ENCODE measurements around the gene PAPOLG.
A peak's percentile ranks its signal among the peaks of the same experiment; 100 is the strongest.
"Not testable (repeated sequence)": the region's sequence is repeated elsewhere in the genome, so short reads cannot be mapped to it uniquely, and the experiment has no call there.

PAPOLG gene

GRCh38 chr2:60775048-60775639, 19.1 kb downstream of the PAPOLG start:
- DNase-seq (ENCODE audit: low read depth): no peak

DNA sequence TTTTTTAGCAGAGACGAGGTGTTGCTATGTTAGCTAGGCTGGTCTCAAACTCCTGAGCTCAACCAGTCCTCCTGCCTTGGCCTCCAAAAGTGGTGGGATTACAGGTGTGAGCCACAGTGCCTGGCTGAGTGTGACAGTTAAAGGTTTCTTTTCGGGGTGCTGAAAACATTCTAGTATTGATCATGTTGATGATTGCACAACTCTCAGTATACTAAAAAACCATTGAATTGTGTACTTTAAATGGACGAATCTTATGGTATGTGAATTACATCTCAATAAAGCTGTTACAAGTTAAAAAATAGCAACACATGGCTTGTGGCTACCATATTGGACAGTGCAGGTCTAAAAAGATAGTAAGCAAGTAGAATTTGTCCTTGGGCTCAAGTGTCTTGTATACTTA, 22.3 kb downstream of the PAPOLG start:
- no peak for DNase-seq (ENCODE audit: low read depth)

DNA sequence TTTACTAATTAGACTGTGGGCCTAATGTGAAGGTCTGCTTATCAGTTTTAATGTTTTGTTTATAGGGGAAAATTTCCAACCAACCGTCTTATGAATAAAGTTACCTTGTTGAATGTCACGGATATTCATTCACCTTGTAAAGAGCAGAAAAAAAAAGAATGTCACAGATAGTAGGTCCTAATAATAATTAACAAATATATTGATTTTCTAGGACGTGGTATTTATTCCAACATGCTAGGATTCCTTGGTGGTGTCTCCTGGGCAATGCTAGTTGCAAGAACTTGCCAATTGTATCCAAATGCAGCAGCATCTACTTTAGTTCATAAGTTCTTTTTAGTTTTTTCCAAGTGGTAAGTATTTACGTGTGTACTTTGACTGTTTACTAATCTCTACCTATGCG, 23.4 kb downstream of the PAPOLG start:
- DNase-seq (ENCODE audit: low read depth): no peak

DNA sequence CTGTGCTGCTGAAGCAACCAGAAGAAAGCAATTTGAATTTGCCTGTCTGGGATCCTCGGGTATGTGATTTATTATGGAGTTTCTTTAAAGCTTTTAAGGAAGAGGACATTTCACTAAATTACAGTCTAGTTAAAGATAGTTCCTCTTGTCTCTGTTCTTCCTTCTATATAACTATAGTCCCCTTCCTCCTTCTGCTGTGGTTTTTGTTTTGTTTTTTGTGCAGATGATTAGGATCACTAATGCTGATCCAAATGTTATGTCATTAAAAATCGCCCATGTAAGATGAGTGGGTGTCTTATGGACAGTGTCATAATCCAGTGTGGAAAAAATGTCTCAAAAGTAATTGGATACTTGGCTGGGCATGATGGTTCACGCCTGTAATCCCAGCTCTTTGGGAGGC, 24.7 kb downstream of the PAPOLG start:
- DNase-seq (ENCODE audit: low read depth): no peak

- DNase-seq (ENCODE audit: low read depth): no peak
These were observed 37.1 kb downstream of the PAPOLG start for GRCh38 chr2:60793169-60793568.

DNA sequence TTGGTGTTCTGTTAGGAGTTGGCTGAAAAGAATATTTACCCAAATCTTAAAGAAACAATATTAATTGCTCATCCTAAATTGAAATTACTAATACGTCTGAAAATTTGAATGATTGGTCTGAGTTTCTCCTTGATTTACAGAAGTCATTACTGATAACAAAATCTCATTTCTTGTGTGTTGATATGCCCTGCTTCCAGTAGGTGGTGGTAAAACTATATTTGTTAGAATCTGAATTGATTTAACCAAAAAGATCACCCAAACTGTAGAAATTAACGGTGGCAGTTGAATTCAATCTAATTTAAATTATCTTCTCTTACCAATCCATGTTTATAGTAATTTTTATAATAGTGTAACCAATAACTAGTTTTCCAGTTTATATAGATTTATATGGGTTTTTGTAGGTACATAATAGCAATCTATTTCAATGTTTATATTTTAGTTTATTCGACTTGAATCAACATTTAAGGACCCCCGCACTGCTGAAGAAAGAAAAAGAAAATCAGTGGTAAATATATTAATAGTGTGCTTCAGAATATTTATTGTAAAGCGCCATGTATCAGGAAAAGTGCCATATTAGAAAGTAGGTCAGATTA, 38.3 kb downstream of the PAPOLG start:
- no peak for DNase-seq (ENCODE audit: low read depth)

DNA sequence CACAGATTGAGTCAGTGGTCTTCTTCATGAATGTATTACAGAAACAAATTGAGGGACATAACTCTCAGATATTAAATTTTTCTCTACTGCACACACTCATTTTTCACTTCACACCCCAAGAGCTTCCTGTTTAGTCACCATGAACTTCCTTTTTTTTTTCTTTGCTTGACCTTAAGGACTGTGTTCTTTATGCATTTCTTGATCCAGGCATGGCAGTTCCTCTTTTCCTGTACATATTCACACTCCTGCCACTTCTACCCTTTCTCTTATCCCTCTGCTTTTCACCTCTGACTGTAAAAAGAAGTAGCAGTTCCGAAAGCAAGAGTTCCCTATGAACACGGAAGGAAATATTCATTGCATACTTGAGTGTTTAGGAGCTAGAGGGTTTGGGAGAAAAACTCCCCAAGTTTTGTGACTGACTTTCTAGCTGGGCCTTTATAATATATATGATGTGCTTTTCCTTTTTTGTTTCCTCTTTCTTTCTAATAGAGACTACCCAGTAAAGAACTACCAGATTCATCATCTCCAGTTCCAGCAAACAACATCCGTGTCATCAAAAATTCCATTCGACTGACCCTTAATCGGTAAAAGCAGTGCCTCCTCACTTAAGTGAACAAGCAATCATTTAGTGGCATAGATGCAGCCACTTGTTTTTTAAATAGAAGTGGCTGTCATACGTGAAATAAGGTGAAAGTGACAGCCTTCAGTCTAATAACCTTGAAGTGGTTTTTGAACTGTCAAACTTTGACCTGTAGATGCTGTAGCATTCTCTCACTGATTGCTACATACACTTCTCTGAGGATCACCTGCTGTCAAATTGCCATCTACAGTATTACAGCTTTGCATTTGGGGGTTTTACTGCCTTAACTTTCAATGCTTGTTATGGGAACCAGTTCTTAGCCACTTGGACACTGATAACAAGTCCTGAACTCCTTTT, 40.8 kb downstream of the PAPOLG start:
- no peak for DNase-seq (ENCODE audit: low read depth)

DNA sequence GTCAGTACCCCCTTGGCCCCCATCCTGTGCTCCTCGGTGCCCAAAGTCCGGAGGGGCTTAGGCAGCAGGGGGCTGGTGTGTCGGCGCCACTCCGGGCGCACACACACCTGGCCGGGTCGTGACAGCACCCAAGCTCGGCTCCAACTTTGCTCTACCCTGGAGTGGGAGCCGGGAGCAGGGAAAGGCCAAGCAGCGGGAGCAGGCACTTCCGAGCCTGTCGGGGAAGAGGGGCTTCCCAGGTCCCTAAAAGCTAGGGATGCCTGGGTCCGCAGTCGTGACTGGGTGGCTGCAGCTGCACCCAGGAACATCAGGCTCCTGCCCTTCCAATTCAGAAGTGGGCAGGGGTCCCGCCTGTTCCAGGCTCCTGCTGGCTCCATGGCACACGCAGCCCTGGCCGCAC, 48.4 kb downstream of the PAPOLG start:
- no peak for DNase-seq (ENCODE audit: low read depth)

DNA sequence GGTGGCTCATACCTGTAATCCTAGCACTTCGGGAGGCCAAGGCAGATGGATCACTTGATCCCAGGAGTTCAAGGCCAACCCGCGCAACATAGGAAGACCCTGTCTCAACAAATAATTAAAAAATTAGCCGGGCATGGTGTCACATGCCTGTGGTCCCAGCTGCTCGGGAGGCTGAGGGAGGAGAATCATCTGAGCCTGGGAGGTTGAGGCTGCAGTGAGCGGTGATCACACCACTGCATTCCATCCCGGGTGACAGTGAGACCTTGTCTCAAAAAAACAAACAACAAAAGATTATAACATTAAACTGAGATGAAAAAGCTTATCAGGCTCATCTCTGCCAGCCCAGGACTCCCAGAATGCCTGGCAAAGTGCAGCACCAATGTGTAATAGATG, 50.5 kb downstream of the PAPOLG start:
- DNase-seq (ENCODE audit: low read depth): no peak

DNA sequence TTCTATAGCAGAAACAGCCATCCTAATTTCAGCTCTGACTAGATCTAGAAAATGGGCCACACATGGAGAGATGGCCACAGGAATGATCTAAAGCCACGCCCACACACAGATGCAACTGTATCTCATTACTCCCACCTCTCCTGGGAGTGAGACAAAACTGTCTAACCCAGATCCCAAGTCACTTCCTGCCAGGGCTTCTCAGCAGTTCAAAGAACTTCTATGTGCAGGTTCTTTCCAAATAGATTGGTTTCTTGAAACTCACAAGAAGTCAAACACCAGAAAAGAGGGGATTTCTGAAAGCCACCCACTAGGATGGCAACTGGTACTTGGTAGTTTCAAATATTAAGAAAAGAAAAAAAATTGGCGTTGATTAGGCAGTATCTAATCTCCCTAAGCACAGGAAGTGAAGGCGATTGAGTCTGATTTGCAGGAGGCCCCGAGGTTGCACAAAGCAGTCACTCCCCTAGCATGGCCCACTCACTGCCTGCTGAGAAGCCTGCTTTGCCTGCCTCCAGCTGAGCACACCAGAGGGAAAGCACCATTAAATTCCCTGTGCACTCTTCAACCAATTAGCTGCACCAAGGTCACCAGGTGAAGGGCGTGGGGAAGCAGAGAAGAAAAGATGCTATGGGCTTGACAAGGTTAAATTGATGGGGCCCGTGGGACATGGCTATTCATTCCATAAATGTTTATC, 51.1 kb downstream of the PAPOLG start:
- DNase-seq (ENCODE audit: low read depth): peak; percentile 29

- DNase-seq (ENCODE audit: low read depth): no peak
These were observed 52.3 kb downstream of the PAPOLG start for GRCh38 chr2:60808330-60808801.

DNA sequence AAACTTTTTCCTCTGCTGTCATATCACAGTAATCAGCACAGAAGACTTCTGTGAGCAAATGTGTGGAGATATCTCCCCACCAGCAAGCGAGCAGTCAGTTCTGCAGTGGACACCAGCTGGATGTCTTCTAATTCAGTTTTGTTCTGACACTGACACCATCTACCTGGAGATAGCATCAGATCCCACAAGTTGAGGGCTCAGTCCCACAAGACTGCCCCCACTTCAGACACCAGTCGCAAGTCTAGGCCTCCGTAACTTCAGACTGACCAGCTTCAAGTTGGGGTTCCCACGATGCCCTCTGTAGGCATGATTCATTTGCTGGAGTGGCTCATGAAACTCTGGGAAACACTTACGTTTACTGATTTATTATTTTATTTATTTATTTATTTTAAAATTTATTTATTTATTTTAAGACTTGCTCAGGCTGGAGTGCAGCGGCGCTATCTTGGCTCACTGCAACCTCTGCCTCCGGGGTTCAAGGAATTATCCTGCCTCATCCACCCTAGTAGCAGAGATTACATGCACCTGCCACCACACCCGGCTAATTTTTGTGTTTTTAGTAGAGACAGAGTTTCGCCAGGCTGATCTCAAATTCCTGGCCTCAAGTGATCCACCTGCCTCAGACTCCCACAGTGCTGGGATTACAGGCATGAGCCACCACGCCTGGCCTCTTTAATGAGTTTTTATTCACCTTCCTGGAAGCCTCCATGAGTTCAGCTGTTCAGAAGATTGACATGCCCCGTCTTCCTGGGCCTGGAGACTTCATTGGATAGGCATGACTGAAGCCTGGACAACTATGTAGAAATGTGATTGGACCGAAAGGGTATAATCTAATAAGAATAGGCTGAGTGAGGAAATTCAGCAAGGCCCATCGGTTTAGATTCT, 55.7 kb downstream of the PAPOLG start:
- DNase-seq (ENCODE audit: low read depth): no peak

- not testable (repeated sequence) for DNase-seq (ENCODE audit: low read depth)
These were observed 61.1 kb downstream of the PAPOLG start for GRCh38 chr2:60817191-60817590.

DNA sequence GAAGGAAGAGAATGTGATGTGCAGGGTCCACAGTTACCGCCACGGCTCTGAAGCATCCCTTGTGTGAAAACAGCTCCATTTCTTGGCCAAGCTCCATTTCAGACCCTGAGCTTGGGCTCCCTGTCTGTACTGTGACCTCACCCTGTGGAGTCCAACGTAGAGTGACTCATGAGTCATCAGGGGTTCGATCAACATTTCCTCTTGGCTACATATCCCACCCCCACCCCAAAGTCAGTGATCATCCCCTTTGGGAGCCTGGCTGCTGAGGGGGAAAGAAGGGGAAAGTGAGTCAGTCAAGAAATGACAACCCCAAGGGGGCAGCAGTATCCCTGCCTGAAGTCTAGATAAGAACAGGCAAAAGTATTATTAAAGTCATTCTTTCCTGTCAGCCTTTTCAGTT, 62.2 kb downstream of the PAPOLG start:
- no peak for DNase-seq (ENCODE audit: low read depth)

DNA sequence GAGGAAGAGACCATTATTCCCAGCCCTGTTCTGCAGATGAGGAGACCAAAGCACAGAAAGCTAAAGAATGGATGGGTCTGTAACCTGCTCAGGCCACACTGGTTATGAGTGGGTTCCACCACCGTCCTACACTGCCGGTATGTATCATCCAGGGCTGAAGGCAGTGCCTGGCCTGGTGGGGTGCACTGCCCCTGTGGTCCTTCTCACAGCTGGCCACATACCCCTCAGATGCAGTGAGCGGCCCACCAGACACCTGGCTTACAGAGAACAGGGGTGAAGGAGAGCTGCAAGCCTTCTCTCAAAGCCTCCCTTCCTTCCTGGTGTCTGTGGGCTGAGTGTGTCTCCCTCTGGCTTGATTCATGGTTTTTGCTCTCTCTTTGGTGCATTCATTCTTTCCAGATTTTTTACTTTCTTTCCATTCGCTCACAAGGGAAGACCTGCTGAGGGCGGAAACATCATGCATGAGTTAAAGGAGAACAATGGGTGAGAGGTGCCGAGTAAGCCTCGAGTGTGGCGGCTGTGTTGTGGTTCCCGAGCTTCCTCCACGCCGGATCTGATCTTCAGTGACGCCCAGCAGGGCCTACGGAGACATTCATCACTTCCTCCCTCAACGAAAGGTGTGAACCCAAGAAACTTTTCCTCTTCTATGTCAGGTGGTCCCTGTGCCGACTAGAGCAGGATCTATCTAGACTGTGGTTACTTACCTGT, 63.2 kb downstream of the PAPOLG start:
- peak; percentile 70 for DNase-seq (ENCODE audit: low read depth)

GRCh38 chr2:60819936-60820335, 63.9 kb downstream of the PAPOLG start:
- DNase-seq (ENCODE audit: low read depth): no peak

DNA sequence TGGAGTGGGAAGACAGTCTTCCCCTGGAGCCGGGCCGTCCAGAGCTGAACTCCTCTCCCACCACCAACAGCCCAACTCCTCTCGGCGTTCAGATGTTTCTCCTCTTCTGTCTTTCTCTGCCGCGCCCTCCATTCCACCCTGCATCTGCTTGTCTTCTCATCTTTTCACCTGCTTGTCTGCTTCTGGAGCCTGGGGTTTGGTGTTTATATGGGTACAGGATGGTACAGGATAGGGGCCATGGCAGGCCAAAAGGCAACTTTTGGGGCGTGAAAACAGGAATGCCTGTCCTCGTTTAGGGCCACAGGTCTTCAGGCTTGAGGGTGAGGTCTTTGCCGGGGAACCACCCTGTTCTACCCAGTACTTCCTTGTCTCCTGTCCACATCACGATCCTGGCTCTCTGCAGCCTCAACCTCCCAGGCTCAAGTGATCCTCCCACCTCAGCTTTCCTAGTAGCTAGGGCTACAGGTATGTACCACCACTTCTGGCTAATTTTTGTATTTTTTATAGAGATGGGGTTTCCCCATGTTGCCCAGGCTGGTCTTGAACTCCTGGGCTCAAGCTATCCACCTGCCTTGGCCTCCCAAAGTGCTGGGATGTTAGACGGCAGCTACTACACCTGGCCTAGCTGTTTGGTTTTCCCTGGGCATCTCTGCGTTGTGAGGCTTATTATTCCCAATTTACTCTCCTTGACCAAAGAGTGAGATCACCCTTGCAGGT, 64.5 kb downstream of the PAPOLG start:
- DNase-seq (ENCODE audit: low read depth): no peak

GRCh38 chr2:60821133-60821469, 65.0 kb downstream of the PAPOLG start:
- DNase-seq (ENCODE audit: low read depth): no peak

DNA sequence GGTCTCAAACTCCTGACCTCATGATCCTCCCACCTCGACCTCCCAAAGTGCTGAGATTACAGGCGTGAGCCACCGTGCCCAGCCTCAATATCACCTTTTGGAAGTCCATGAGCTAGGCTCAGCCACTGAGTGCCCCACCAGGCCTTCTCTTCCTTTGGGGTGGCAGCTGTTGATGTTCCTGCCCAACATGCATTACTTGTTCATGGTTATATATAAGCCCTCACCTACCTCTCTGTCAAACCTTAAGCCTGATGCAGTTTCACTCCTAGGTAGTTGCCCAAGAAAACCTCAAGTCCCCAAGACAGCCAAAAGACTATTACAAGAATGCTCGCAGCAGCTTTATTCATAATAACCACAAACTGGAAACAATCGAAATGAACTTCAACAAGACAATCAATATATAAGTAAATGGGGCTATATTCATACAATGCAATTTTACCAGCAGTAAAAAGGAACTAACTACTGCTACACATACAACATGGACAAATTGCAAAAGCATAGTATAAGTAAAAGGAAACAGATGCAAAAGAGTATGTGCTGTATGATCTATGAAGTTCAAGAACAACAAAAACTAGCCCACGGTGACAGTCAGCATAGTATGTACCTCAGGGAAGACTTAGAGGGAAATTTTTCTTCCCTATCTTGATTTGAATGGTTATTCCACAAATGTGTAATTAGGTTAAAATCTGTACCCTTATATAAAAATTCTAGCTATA, 65.7 kb downstream of the PAPOLG start:
- no peak for DNase-seq (ENCODE audit: low read depth)

DNA sequence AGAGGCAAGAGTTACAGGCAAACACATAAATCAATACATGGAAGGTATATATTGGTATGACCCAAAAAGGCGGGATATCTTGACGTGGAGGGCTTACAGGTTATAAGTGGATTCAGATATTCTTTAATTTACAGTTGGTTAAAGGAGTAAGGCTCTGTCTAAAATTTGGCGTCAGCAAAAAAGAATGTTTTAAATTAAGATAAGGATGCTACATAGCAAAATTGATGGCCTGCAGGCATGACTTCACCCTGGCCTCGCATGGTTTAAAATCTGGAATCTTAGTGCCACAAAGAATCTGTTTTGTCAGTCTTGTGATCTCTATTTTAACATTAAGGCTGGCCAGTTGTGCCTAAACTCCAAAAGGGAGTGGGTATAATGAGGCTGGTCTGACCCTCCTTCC, 66.9 kb downstream of the PAPOLG start:
- DNase-seq (ENCODE audit: low read depth): no peak

Data from activated T-helper 9 cell treated with anti-CD3 and anti-CD28 coated beads, Interleukin-2, amount 50 U/mL, for 16 hours (primary cell).